Smooth muscle cell (in vitro differentiated cells): ENCODE measurements around the gene GLDN. TPM values are rescaled to one million over a fixed set of nuclear protein-coding genes. Genes with fewer than 3 reads are reported as not detected.

Source experiments
- DNase-seq: peaks from one replicate; lab custom pipeline; 2025; ENCODE audit not compliant: unreplicated experiment; lab: John Stamatoyannopoulos, UW
- H2AFZ ChIP-seq: fragments of 200-600 bp; sonication (generic); 2 replicates; pipeline ENCODE4 v1.6.0; 2016; ENCODE audit warnings: antibody characterized with exemption, low read depth, mild to moderate bottlenecking
- H3F3A ChIP-seq: fragments of 200-600 bp; sonication (generic); 2 replicates; pipeline ENCODE4 v1.6.0; 2017; ENCODE audit warnings: antibody characterized with exemption, low read depth
- H3K27ac ChIP-seq: fragments of 200-600 bp; sonication (generic); 2 replicates; pipeline ENCODE4 v1.5.1; 2016; ENCODE audit warnings: low read depth, mild to moderate bottlenecking
- H3K27me3 ChIP-seq: fragments of 200-600 bp; sonication (generic); 2 replicates; pipeline ENCODE4 v1.6.1; 2016; ENCODE audit warnings: low read depth, mild to moderate bottlenecking
- H3K36me3 ChIP-seq: fragments of 200-600 bp; sonication (generic); 2 replicates; pipeline ENCODE4 v1.5.1; 2016; ENCODE audit warnings: low read depth
- H3K4me1 ChIP-seq: fragments of 200-600 bp; sonication (generic); 2 replicates; pipeline ENCODE4 v1.5.1; 2016; ENCODE audit warnings: low read depth
- H3K4me2 ChIP-seq: fragments of 200-600 bp; sonication (generic); 2 replicates; pipeline ENCODE4 v1.6.0; 2016; ENCODE audit warnings: mild to moderate bottlenecking
- H3K4me3 ChIP-seq: fragments of 200-600 bp; sonication (generic); 2 replicates; pipeline ENCODE4 v1.5.1; 2016; ENCODE audit warnings: mild to moderate bottlenecking
- H3K79me2 ChIP-seq: fragments of 200-600 bp; sonication (generic); 2 replicates; pipeline ENCODE4 v1.6.0; 2016; ENCODE audit warnings: low read depth, mild to moderate bottlenecking
- H3K9ac ChIP-seq: fragments of 200-600 bp; sonication (generic); 2 replicates; pipeline ENCODE4 v1.6.0; 2016; ENCODE audit warnings: low read depth
- H3K9me3 ChIP-seq: fragments of 200-600 bp; sonication (generic); replicated peaks from 2 replicates; pipeline ENCODE4 v1.5.1; 2016; ENCODE audit warnings: low read depth
- H4K20me1 ChIP-seq: fragments of 200-600 bp; sonication (generic); 2 replicates; pipeline ENCODE4 v1.6.0; 2016; ENCODE audit warnings: low read depth
- WGBS: methylation state at CpG from one replicate; pipeline ENCODE4 v1.1.7; 2016; ENCODE audit warnings: low lambda C conversion rate; 5-methylcytosine and 5-hydroxymethylcytosine counted together
- polyA plus RNA-seq: library from polyadenylated mRNA; unstranded; fragments of >200 nt; fragmentation: Nextera tagmentation; extraction: Ambion mirVana; gene quantifications from 2 replicates; pipeline ENCODE4 v1.2.1, GENCODE V29; 2016
- total RNA-seq: library from RNA; depleted of rRNA; stranded (reverse); fragments of >200 nt; gene quantifications from 2 replicates; pipeline ENCODE4 v1.2.3, GENCODE V29; 2014
- TF ChIP-seq, protein P1 (sequence below): fragments of 200-600 bp; sonication (generic); IDR thresholded peaks from 2 replicates; pipeline ENCODE4 v1.5.1; 2017; ENCODE audit warnings: borderline replicate concordance, mild to moderate bottlenecking, antibody characterized with exemption; ENCODE audit not compliant: insufficient read depth, poor library complexity, severe bottlenecking

Gene GLDN
- total and polyA plus RNA-seq, 2 experiments from 2014 or later: 0.18 to 0.81 TPM

GRCh38 chr15:51374131-51374530 lies 32.7 kb downstream of the GLDN start:
- Histone ChIP-seq H3K27ac (no peak overlapping the region), H3K9me3 (no peaks in the 10 kb centered on the region), H3K4me2 (no peak overlapping the region), H3K4me3 (no peak overlapping the region), H3K4me1 (peaks cover 5% of the 10 kb centered on the region), H3F3A (peaks cover 3% of the 10 kb centered on the region), H2AFZ (no peak overlapping the region), H3K79me2 (no peaks in the 10 kb centered on the region), H4K20me1 (no peaks in the 10 kb centered on the region), H3K9ac (no peak overlapping the region), H3K27me3 (no peaks in the 10 kb centered on the region), H3K36me3 (no peaks in the 10 kb centered on the region)
- TF ChIP-seq, protein P1, sequence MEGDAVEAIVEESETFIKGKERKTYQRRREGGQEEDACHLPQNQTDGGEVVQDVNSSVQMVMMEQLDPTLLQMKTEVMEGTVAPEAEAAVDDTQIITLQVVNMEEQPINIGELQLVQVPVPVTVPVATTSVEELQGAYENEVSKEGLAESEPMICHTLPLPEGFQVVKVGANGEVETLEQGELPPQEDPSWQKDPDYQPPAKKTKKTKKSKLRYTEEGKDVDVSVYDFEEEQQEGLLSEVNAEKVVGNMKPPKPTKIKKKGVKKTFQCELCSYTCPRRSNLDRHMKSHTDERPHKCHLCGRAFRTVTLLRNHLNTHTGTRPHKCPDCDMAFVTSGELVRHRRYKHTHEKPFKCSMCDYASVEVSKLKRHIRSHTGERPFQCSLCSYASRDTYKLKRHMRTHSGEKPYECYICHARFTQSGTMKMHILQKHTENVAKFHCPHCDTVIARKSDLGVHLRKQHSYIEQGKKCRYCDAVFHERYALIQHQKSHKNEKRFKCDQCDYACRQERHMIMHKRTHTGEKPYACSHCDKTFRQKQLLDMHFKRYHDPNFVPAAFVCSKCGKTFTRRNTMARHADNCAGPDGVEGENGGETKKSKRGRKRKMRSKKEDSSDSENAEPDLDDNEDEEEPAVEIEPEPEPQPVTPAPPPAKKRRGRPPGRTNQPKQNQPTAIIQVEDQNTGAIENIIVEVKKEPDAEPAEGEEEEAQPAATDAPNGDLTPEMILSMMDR: no peak
- no peak for DNase-seq

- peak overlapping the region; percentile 81 for H3K27ac ChIP-seq
- H4K20me1 ChIP-seq: no peaks in the 10 kb centered on the region
- no peaks in the 10 kb centered on the region for H3F3A ChIP-seq
- peak overlapping the region; percentile 42 for H3K4me2 ChIP-seq
- no peaks in the 10 kb centered on the region for H3K9me3 ChIP-seq
- H3K4me1 ChIP-seq: no peaks in the 10 kb centered on the region
- H3K36me3 ChIP-seq: no peaks in the 10 kb centered on the region
- H3K27me3 ChIP-seq: no peaks in the 10 kb centered on the region
- no peak for DNase-seq
- no peaks in the 10 kb centered on the region for H3K79me2 ChIP-seq
- WGBS: 79% methylated on average over 3 of the region's 3 CpGs
- TF ChIP-seq, protein P1: no peak
- H3K9ac ChIP-seq: peak overlapping the region; percentile 72
- H2AFZ ChIP-seq: no peak overlapping the region
- no peak overlapping the region for H3K4me3 ChIP-seq
These were observed 34.6 kb downstream of the GLDN start for GRCh38 chr15:51375966-51376640.

DNA sequence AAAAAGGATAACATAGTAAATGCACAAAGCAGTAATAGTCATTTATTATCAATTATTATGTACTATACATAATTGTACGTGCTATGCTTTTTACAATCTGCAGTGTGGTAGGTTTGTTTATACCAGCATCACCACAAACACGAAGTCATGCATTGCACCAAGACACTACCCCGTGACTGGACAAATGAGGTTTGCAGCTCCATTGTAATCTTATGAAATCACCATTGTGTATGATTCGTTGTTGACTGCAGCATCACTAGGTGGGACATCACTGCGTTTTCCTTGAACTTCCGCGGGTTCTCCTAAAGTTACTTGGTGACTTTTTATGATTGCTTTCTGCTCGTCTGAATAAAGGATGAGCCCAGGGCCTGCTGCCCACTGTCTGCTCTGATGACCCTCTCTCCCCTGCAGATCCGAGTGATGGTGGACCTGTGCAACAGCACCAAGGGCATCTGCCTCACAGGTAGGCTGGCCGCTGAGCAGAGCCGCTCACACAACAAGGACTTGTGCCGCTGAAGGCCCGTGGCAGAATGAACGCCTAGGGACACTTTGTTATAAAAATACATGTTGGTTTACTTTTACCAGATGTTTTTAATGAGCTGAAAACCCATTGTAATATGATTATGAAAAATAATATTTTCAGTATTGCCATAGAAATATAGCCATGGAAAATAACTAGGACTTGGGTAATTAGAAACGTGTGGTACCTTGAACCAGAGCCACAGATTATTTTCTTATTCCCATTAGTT lies 35.8 kb downstream of the GLDN start:
- H3K4me3 ChIP-seq: no peak overlapping the region
- H3F3A ChIP-seq: no peaks in the 10 kb centered on the region
- no peaks in the 10 kb centered on the region for H3K9me3 ChIP-seq
- H3K9ac ChIP-seq: peak overlapping the region; percentile 72
- TF ChIP-seq, protein P1: no peak
- H3K79me2 ChIP-seq: no peaks in the 10 kb centered on the region
- peak overlapping the region; percentile 42 for H3K4me2 ChIP-seq
- H3K27me3 ChIP-seq: no peaks in the 10 kb centered on the region
- H3K4me1 ChIP-seq: no peaks in the 10 kb centered on the region
- no peak for DNase-seq
- no peaks in the 10 kb centered on the region for H4K20me1 ChIP-seq
- 72% methylated on average over 15 of the region's 15 CpGs for WGBS
- peak overlapping the region; percentile 81 for H3K27ac ChIP-seq
- H3K36me3 ChIP-seq: no peaks in the 10 kb centered on the region
- no peak overlapping the region for H2AFZ ChIP-seq
